Stomach (tissue), 9 donors: ENCODE data around the gene SOSTDC1. TPM values are rescaled to one million over a fixed set of nuclear protein-coding genes. Genes with fewer than 3 reads are reported as not detected.

ENCODE experiments used
- DNase-seq, 2 donors: peaks; one replicate each; pipeline versions ENCODE4 v3.0.0 to v3.0.0-alpha.2; 2013 to 2019
- H3K27ac ChIP-seq, 5 donors: fragments of 200-600 bp in 4 of 5; sonication (generic) in 4 of 5; one replicate each; pipeline ENCODE4 v1.5.1; 2013 to 2019; ENCODE audit warnings: mild to moderate bottlenecking in 1 of 5, moderate library complexity in 1 of 5
- H3K27me3 ChIP-seq, 3 donors: fragments of 200-600 bp; sonication (generic); one replicate each; pipeline ENCODE4 v1.5.1; 2017 to 2019; ENCODE audit warnings: mixed run types in 1 of 3
- H3K36me3 ChIP-seq, 4 donors: fragments of 200-600 bp; sonication (generic); 1 replicate in 3 of 4; 2 replicates in 1 of 4; pipeline ENCODE4 v1.5.1; 2016 to 2019
- H3K4me1 ChIP-seq, 4 donors: fragments of 200-600 bp; sonication (generic); one replicate each; pipeline ENCODE4 v1.5.1; 2016 to 2019
- H3K4me3 ChIP-seq, 4 donors: fragments of 200-600 bp; sonication (generic) in 3 of 4; one replicate each; pipeline ENCODE4 v1.5.1; 2016 to 2019; ENCODE audit warnings: mild to moderate bottlenecking in 1 of 4
- H3K9me3 ChIP-seq, 4 donors: fragments of 200-600 bp; sonication (generic); one replicate each; pipeline ENCODE4 v1.5.1; 2016 to 2019
- EP300 ChIP-seq: sonication (generic); formaldehyde crosslinking; IDR thresholded peaks from one replicate; pipeline ENCODE4 v1.6.1; 2017; ENCODE audit warnings: antibody characterized with exemption
- POLR2A ChIP-seq, 4 donors: fragments of 450-650 bp; IDR thresholded peaks; one replicate each; pipeline ENCODE4 v1.6.1; 2016; ENCODE audit warnings: antibody characterized with exemption in 4 of 4, control low read depth in 2 of 4, mild to moderate bottlenecking in 1 of 4, moderate library complexity in 1 of 4
- POLR2AphosphoS5 ChIP-seq, 3 donors: sonication (generic); formaldehyde crosslinking; IDR thresholded peaks; one replicate each; pipeline ENCODE4 v1.6.1; 2016; ENCODE audit warnings: antibody characterized with exemption in 3 of 3
- WGBS, 5 donors: extraction: QIAGEN DNeasy Blood & Tissue Kit in 3 of 5; methylation state at CpG; one replicate each; pipeline versions ENCODE4 v1.1.5 to v1.1.7; 2013 to 2018; 5-methylcytosine and 5-hydroxymethylcytosine counted together
- intact Hi-C: fragments of 100-400 bp; cut with DNase I; formaldehyde crosslinking; loops from one replicate; pipeline ENCODE4 v1.15.1; 2023; ENCODE audit warnings: low total_unique reads
- polyA plus RNA-seq, 3 donors: library from polyadenylated mRNA; stranded (reverse); fragments of 200-250 nt; gene quantifications; one replicate each; pipeline ENCODE4 v1.2.3, GENCODE V29; 2013
- small RNA-seq, 4 donors: library from RNA; depleted of rRNA; stranded (forward); fragments of <200 nt; gene quantifications; one replicate each; pipeline ENCODE3, GENCODE V24; 2016
- total RNA-seq, 5 donors: library from RNA; depleted of rRNA; stranded (reverse); fragments of >200 nt; gene quantifications; one replicate each; pipeline versions ENCODE4 v1.1.0 to v1.2.3, GENCODE V29; 2014 to 2016
- TF ChIP-seq, protein P1 (sequence below), 7 experiments: fragments of 450-650 bp in 4 of 7; fragments of 200-600 bp in 3 of 7; sonication (generic) in 3 of 7; IDR thresholded peaks; one replicate each; pipeline ENCODE4 v1.5.1; 2016 to 2019; ENCODE audit warnings: antibody characterized with exemption in 7 of 7, control low read depth in 2 of 7, mild to moderate bottlenecking in 1 of 7
- donor health status: healthy with polysubstance abuse.
- donor health status: Bipolar disorder and iron deficiency.
- donor health status: healthy.

Gene SOSTDC1
- total and polyA plus RNA-seq, 8 donors, result 0.89 to 21.2 (median 9.0) TPM; not detected in 1

- intact Hi-C loops, result no loop called here
- Histone ChIP-seq H3K4me1 (peaks cover 20 to 36% (median 24%) of the 10 kb centered on the region in 4 donors), H3K27me3 (no peaks in the 10 kb centered on the region), H3K36me3 (no peaks in the 10 kb centered on the region), H3K9me3 (no peaks in the 10 kb centered on the region), H3K4me3 (no peak overlapping the region), H3K27ac (peak overlapping the region in 1 of 5 donors; percentile 98)
- TF ChIP-seq POLR2AphosphoS5 (IDR thresholded peaks at IDR 0.05) (no peak), POLR2A (IDR thresholded peaks at IDR 0.05) (no peak)
- WGBS, 5 donors, result 93 to 100% (median 98%) methylated on average over 1 of the region's 1 CpG
- DNase-seq, result no peak
These were observed 46.4 kb downstream of the SOSTDC1 start for GRCh38 chr7:16419126-16419525.

- H3K4me3 ChIP-seq, result no peak overlapping the region
- H3K27ac ChIP-seq, result no peak overlapping the region
- TF ChIP-seq, protein P1, sequence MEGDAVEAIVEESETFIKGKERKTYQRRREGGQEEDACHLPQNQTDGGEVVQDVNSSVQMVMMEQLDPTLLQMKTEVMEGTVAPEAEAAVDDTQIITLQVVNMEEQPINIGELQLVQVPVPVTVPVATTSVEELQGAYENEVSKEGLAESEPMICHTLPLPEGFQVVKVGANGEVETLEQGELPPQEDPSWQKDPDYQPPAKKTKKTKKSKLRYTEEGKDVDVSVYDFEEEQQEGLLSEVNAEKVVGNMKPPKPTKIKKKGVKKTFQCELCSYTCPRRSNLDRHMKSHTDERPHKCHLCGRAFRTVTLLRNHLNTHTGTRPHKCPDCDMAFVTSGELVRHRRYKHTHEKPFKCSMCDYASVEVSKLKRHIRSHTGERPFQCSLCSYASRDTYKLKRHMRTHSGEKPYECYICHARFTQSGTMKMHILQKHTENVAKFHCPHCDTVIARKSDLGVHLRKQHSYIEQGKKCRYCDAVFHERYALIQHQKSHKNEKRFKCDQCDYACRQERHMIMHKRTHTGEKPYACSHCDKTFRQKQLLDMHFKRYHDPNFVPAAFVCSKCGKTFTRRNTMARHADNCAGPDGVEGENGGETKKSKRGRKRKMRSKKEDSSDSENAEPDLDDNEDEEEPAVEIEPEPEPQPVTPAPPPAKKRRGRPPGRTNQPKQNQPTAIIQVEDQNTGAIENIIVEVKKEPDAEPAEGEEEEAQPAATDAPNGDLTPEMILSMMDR (IDR thresholded peaks at IDR 0.05), result no peak
- no peaks in the 10 kb centered on the region for H3K27me3 ChIP-seq
- 43 to 98% (median 47%) methylated on average over 1 of the region's 1 CpG for WGBS, 5 donors
- DNase-seq, result peak in 1 of 2 donors; percentile 30
- intact Hi-C loops, result no loop called here
- H3K9me3 ChIP-seq, result no peaks in the 10 kb centered on the region
- H3K4me1 ChIP-seq, result peaks cover 20 to 36% (median 26%) of the 10 kb centered on the region in 4 donors
- no peaks in the 10 kb centered on the region for H3K36me3 ChIP-seq
These were observed 47.6 kb downstream of the SOSTDC1 start for GRCh38 chr7:16417906-16418305.

DNA sequence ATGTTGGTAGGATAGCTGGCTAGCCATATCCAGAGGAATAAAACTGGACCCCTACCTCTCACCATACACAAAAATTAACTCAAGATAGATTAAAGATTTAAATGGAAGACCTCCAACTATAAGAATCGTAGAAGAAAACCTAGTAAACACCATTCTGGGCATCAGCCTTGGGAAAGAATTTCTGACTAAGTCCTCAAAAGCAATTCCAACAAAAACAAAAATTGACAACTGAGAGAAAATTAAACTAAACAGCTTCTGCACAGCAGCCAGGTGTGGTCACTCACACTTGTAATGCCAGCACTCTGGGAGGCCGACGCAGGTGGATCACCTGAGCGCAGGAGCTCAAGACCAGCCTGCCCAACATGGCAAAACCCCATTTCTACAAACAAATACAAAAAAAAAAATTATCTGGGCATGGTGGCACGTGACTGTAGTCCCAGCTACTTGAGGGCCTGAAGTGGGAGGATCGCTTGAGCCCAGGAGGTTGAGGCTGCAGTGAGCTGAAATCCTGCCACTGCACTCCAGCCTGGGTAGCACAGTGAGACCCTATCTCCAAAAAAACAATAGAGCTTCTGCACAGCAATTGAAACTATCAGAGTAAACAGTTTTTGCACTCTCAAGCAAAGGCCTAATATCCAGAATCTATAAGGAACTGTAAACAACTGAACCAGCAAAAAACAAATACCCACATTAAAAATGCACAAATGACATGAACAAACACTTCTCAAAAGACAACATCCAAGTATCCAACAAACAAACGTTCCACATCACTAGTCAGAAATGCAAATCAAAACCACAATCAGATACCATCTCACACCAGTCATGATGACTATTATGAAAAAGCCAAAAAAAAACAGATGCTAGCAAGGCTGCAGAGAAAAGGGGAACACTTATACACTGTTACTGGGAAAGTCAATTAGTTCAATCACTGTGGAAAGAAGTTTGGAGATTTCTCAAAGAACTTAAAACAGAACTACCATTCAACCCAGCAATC, 49.0 kb downstream of the SOSTDC1 start:
- no peaks in the 10 kb centered on the region for H3K27me3 ChIP-seq
- WGBS, 5 donors, result 74 to 83% (median 77%) methylated on average over 7 of the region's 7 CpGs
- H3K27ac ChIP-seq, result no peak overlapping the region
- no peaks in the 10 kb centered on the region for H3K36me3 ChIP-seq
- H3K4me1 ChIP-seq, result peaks cover 12 to 33% (median 22%) of the 10 kb centered on the region in 4 donors
- no peak for TF ChIP-seq EP300
- no peak for TF ChIP-seq POLR2A (IDR thresholded peaks at IDR 0.05)
- TF ChIP-seq, protein P1 (IDR thresholded peaks at IDR 0.05), result no peak
- no peak for TF ChIP-seq POLR2AphosphoS5 (IDR thresholded peaks at IDR 0.05)
- H3K9me3 ChIP-seq, result no peaks in the 10 kb centered on the region
- H3K4me3 ChIP-seq, result no peak overlapping the region
- intact Hi-C loops, result no loop called here
- DNase-seq, result no peak

GRCh38 chr7:16412274-16413254, 53.0 kb downstream of the SOSTDC1 start:
- H3K4me1 ChIP-seq, result peaks cover 0 to 20% (median 7%) of the 10 kb centered on the region in 4 donors
- H3K9me3 ChIP-seq, result no peaks in the 10 kb centered on the region
- H3K4me3 ChIP-seq, result no peak overlapping the region
- intact Hi-C loops, result no loop called here
- no peaks in the 10 kb centered on the region for H3K27me3 ChIP-seq
- peak in 1 of 2 donors; percentile 47 for DNase-seq
- no peak for TF ChIP-seq POLR2A (IDR thresholded peaks at IDR 0.05)
- TF ChIP-seq EP300, result no peak
- TF ChIP-seq POLR2AphosphoS5 (IDR thresholded peaks at IDR 0.05), result no peak
- TF ChIP-seq, protein P1 (IDR thresholded peaks at IDR 0.05), result no peak
- peak overlapping the region in 1 of 5 donors; percentile 37 for H3K27ac ChIP-seq
- WGBS, 5 donors, result 60 to 69% (median 62%) methylated on average over 8 of the region's 8 CpGs
- H3K36me3 ChIP-seq, result no peaks in the 10 kb centered on the region

Small RNA genes within 50 kb of the gene (small RNA-seq; reads per million reads assigned to genes)
- 0 reads per million in 4 donors for gene AC005014.3

Other genes starting within 250 kb of the SOSTDC1 start
- 10 to 100 TPM in 1 of 5 donors, 1 to 10 TPM in 1, under 1 TPM in 3; 0.29 to 11.0 (median 0.89) TPM for gene CRPPA, start 44.2 kb downstream of the SOSTDC1 start, total RNA-seq
- gene CRPPA, start 44.2 kb downstream of the SOSTDC1 start, polyA plus RNA-seq, result 1 to 10 TPM in 1 of 3 donors, under 1 TPM in 2; 0.28 to 3.5 (median 0.75) TPM
- not detected for gene LRRC72, start 61.1 kb upstream of the SOSTDC1 start, total RNA-seq
- not detected for gene LRRC72, start 61.1 kb upstream of the SOSTDC1 start, polyA plus RNA-seq
- 10 to 100 TPM in 4 of 5 donors, 1 to 10 TPM in 1; 2.6 to 39.8 (median 33.3) TPM for gene ANKMY2, start 180.0 kb upstream of the SOSTDC1 start, total RNA-seq
- 10 to 100 TPM; 11.5 to 27.2 (median 13.7) TPM for gene ANKMY2, start 180.0 kb upstream of the SOSTDC1 start, polyA plus RNA-seq
- gene BZW2, start 180.4 kb upstream of the SOSTDC1 start, total RNA-seq, result 100 to 1,000 TPM in 1 of 5 donors, 10 to 100 TPM in 4; 25.5 to 110 (median 84.2) TPM
- gene BZW2, start 180.4 kb upstream of the SOSTDC1 start, polyA plus RNA-seq, result 10 to 100 TPM; 53.0 to 76.7 (median 57.8) TPM